Brain pericyte (primary cell): ENCODE data around the gene LRRC73.
"Not testable (repeated sequence)": the region's sequence is repeated elsewhere in the genome, so short reads cannot be mapped to it uniquely, and the experiment has no call there.

Source experiments
- DNase-seq: peaks from one replicate; pipeline ENCODE4 v3.0.0-alpha.2; 2012; ENCODE audit warnings: low read depth, low spot score

LRRC73 gene

GRCh38 chr6:43493230-43493629 is 16.9 kb downstream of the LRRC73 start:
- DNase-seq, result no peak

- DNase-seq, result no peak
These were observed 17.5 kb downstream of the LRRC73 start for GRCh38 chr6:43492673-43493072.

- no peak for DNase-seq
These were observed 18.1 kb downstream of the LRRC73 start for GRCh38 chr6:43491750-43492661.

GRCh38 chr6:43490523-43490939 is 19.6 kb downstream of the LRRC73 start:
- no peak for DNase-seq

- DNase-seq, result no peak
These were observed 20.7 kb downstream of the LRRC73 start for GRCh38 chr6:43489277-43490072.

GRCh38 chr6:43488667-43489276 is 21.4 kb downstream of the LRRC73 start:
- no peak for DNase-seq

GRCh38 chr6:43481591-43482236 is 28.4 kb downstream of the LRRC73 start:
- no peak for DNase-seq

- DNase-seq, result no peak
These were observed 29.1 kb downstream of the LRRC73 start for GRCh38 chr6:43481075-43481474.

- DNase-seq, result no peak
These were observed 32.2 kb downstream of the LRRC73 start for GRCh38 chr6:43478008-43478372.

- DNase-seq, result peak; percentile 45
These were observed 32.7 kb downstream of the LRRC73 start, which contains the start of gene TJAP1 for GRCh38 chr6:43477235-43478007. TSS of gene TJAP1 (plus strand) at chr6:43477570. CDS start at chr6:43499002, 21,432 bp downstream.

GRCh38 chr6:43476746-43477145 is 33.4 kb downstream of the LRRC73 start:
- DNase-seq, result no peak

GRCh38 chr6:43475516-43475915 is 34.6 kb downstream of the LRRC73 start:
- no peak for DNase-seq

GRCh38 chr6:43472515-43472914 is 37.6 kb downstream of the LRRC73 start:
- no peak for DNase-seq

GRCh38 chr6:43471399-43471798 is 38.7 kb downstream of the LRRC73 start:
- no peak for DNase-seq

GRCh38 chr6:43469947-43470346 is 40.2 kb downstream of the LRRC73 start:
- no peak for DNase-seq

GRCh38 chr6:43468748-43469681 is 41.1 kb downstream of the LRRC73 start:
- DNase-seq, result no peak

- DNase-seq, result no peak
These were observed 41.9 kb downstream of the LRRC73 start for GRCh38 chr6:43468240-43468639.

- DNase-seq, result no peak
These were observed 42.4 kb downstream of the LRRC73 start for GRCh38 chr6:43467752-43468151.

GRCh38 chr6:43467265-43467664 is 42.9 kb downstream of the LRRC73 start:
- DNase-seq, result not testable (repeated sequence)

- DNase-seq, result no peak
These were observed 44.2 kb downstream of the LRRC73 start for GRCh38 chr6:43465948-43466347.
